ENCODE data around the gene GPA33. TPM values are rescaled to one million over a fixed set of nuclear protein-coding genes. Genes with fewer than 3 reads are reported as not detected.

GPA33 gene
- total RNA-seq, 4 donors from 2014 or later: 1.7 TPM; not detected in 3

GRCh38 chr1:167057241-167057688, 32.9 kb downstream of the GPA33 start:
- Histone ChIP-seq H3K4me3 (no peak overlapping the region), H3K4me1 (peaks cover 0 to 10% (median 4%) of the 10 kb centered on the region in 3 donors), H3K9me3 (no peaks in the 10 kb centered on the region), H3K36me3 (no peaks in the 10 kb centered on the region), H3K27ac (no peak overlapping the region), H3K27me3 (peaks cover 19% of the 10 kb centered on the region)
- 34% methylated on average over 6 of the region's 6 CpGs; no CpG with 5 or more reads in 1 of the 2 donors for WGBS, 2 donors (ENCODE audit: low coverage in 1 of 2)
- TF ChIP-seq, protein P1, sequence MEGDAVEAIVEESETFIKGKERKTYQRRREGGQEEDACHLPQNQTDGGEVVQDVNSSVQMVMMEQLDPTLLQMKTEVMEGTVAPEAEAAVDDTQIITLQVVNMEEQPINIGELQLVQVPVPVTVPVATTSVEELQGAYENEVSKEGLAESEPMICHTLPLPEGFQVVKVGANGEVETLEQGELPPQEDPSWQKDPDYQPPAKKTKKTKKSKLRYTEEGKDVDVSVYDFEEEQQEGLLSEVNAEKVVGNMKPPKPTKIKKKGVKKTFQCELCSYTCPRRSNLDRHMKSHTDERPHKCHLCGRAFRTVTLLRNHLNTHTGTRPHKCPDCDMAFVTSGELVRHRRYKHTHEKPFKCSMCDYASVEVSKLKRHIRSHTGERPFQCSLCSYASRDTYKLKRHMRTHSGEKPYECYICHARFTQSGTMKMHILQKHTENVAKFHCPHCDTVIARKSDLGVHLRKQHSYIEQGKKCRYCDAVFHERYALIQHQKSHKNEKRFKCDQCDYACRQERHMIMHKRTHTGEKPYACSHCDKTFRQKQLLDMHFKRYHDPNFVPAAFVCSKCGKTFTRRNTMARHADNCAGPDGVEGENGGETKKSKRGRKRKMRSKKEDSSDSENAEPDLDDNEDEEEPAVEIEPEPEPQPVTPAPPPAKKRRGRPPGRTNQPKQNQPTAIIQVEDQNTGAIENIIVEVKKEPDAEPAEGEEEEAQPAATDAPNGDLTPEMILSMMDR (IDR thresholded peaks at IDR 0.05): peak; percentile 20 to 68 (median 51)
- TF ChIP-seq POLR2AphosphoS5 (IDR thresholded peaks at IDR 0.05): no peak
- ATAC-seq: peak; percentile 52

DNA sequence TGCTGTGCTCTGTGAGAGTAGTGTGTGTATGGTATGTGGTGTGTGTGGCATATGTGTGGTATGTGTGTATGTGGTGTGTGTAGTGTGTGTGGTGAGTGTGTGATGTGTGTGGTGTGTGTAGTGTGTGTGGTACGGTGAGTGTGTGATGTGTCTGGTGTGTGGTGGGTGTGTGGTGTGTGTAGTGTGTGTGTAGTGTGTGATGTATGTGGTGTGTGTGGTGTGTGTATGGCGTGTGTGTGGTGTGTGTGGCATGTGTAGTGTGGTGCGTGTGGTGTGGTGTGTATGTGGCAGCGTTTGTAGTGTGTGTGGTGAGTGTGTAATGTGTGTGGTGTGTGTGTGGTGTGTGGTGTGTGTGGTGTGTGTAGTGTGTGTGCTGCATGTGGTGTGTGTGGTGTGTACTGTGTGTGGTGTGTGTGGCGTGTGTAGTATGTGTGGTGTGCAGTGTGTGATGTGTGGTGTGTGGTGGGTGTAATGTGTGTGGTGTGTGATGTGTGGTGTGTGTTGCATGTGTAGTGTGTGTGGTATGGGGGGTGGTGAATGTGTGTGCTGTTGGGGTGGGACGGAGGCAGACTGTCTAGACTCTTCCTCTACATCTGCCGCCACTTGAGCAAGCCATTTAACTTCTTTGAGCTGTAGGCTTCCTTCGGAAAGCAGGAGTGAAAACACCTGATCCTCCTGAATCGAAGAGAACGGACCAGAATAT, 33.5 kb downstream of the GPA33 start:
- WGBS, 2 donors (ENCODE audit: low coverage in 1 of 2): 44 to 54% methylated on average over 8 to 10 of the region's 10 CpGs
- ATAC-seq: no peak
- Histone ChIP-seq H3K27ac (no peak overlapping the region), H3K9me3 (no peaks in the 10 kb centered on the region), H3K4me1 (peaks cover 0 to 10% (median 4%) of the 10 kb centered on the region in 3 donors), H3K36me3 (no peaks in the 10 kb centered on the region), H3K4me3 (no peak overlapping the region), H3K27me3 (peaks cover 19% of the 10 kb centered on the region)
- TF ChIP-seq, protein P1 (IDR thresholded peaks at IDR 0.05): no peak
- TF ChIP-seq EP300 (IDR thresholded peaks at IDR 0.05) (no peak), POLR2AphosphoS5 (IDR thresholded peaks at IDR 0.05) (no peak)

- Histone ChIP-seq H3K4me3 (no peak overlapping the region), H3K27ac (no peak overlapping the region), H3K4me1 (peaks cover 0 to 10% (median 4%) of the 10 kb centered on the region in 3 donors), H3K9me3 (no peaks in the 10 kb centered on the region), H3K36me3 (no peaks in the 10 kb centered on the region), H3K27me3 (peaks cover 11% of the 10 kb centered on the region)
- TF ChIP-seq, protein P1 (IDR thresholded peaks at IDR 0.05): no peak
- TF ChIP-seq POLR2A (IDR thresholded peaks at IDR 0.05) (no peak), POLR2AphosphoS5 (IDR thresholded peaks at IDR 0.05) (no peak), EP300 (IDR thresholded peaks at IDR 0.05) (no peak)
- ATAC-seq: no peak
- 80% methylated on average over 3 of the region's 14 CpGs; no CpG with 5 or more reads in 1 of the 2 donors for WGBS, 2 donors (ENCODE audit: low coverage in 1 of 2)
These were observed 35.1 kb downstream of the GPA33 start for GRCh38 chr1:167054946-167055630.

DNA sequence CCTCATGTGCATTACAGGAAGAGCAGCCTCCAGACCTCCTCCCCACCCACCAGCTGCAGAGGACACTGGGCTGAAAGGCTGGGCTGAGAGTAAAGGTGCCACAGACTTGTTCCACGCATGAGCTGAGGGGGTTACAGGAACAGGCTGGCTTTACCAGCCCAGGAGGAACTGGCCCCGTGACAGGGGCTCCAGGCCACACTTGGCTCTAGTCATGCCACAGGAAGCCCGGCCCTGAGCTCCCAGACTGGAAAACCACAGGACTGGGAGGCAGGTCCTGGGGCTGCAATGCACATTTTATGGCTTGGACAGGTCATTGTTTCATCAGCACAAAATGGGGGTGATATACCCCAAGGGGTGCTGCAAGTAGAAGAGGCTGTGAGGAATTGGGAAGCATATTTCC, 35.6 kb downstream of the GPA33 start:
- Histone ChIP-seq H3K4me1 (peaks cover 0 to 9% (median 4%) of the 10 kb centered on the region in 3 donors), H3K27ac (no peak overlapping the region), H3K4me3 (no peak overlapping the region), H3K27me3 (peaks cover 5% of the 10 kb centered on the region), H3K9me3 (no peaks in the 10 kb centered on the region), H3K36me3 (no peaks in the 10 kb centered on the region)
- no CpG with 5 or more reads among the region's 3 CpGs for WGBS, 2 donors (ENCODE audit: low coverage in 1 of 2)
- no peak for TF ChIP-seq EP300 (IDR thresholded peaks at IDR 0.05)
- no peak for TF ChIP-seq POLR2A (IDR thresholded peaks at IDR 0.05)
- TF ChIP-seq, protein P1 (IDR thresholded peaks at IDR 0.05): no peak
- TF ChIP-seq POLR2AphosphoS5 (IDR thresholded peaks at IDR 0.05): no peak
- ATAC-seq: no peak
